ENCODE measurements around the gene SPAG5. TPM values are rescaled to one million over a fixed set of nuclear protein-coding genes. Genes with fewer than 3 reads are reported as not detected.

SPAG5 gene
- total and polyA plus RNA-seq, 2 experiments from 2014 or later: 20.5 to 27.0 TPM

DNA sequence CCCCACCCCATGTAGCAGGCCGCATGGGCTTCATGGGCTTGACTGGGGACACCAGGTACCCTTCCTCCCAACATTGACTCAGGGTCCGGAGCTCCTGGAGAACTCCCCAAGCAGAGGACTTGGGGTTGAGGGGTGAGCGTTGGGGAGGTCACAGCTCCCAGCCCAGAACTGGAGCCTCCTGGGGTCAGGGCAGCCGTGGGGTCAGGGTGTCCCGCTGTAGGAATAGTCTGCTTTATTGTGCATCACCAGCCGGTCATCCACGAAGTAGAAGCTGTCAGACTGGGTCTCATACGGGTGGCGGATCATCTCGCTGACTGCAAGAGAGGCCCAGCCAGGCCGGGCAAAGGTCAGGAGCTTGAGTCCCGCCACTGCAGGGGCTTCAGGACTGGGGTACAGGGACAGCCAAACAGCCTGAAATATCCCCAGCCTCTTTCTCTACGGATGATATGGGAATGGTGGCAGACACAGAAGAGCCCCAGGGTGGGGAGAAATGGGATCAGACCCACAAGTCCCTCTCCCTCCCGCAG, 51.7 kb downstream of the SPAG5 start:
- no peak overlapping the region for H3K27ac ChIP-seq
- no peaks in the 10 kb centered on the region for H3K9me2 ChIP-seq (ENCODE audit: insufficient read depth)
- H3K27me3 ChIP-seq (replicated peaks; ENCODE audit: insufficient read depth): no peaks in the 10 kb centered on the region
- H3K79me2 ChIP-seq (ENCODE audit: insufficient read depth): peaks cover 14% of the 10 kb centered on the region; the same call in 1 of the 2 replicates
- in situ Hi-C loops (cut with MboI): no loop called here
- no peaks in the 10 kb centered on the region for H3K9me3 ChIP-seq (ENCODE audit: low read depth)
- H3K4me1 ChIP-seq (ENCODE audit: insufficient read depth): no peaks in the 10 kb centered on the region
- no peak for TF ChIP-seq EZH2 (IDR thresholded peaks at IDR 0.05; ENCODE audit: insufficient read depth, poor library complexity, severe bottlenecking)
- TF ChIP-seq EZH2phosphoT487 (IDR thresholded peaks at IDR 0.05; ENCODE audit: insufficient read depth, low read depth): no peak
- H4K20me1 ChIP-seq (ENCODE audit: insufficient read depth): no peaks in the 10 kb centered on the region
- H3K9ac ChIP-seq: no peak overlapping the region
- 89% methylated on average over 14 of the region's 14 CpGs for WGBS, 2 experiments (ENCODE audit: low coverage in 1 of 2, low lambda C conversion rate in 2 of 2, missing lambda C conversion rate in 2 of 2)
- no peak overlapping the region for H3K4me2 ChIP-seq (ENCODE audit: unreplicated experiment)
- no peak for DNase-seq
- H2AFZ ChIP-seq: no peak overlapping the region
- H3F3A ChIP-seq (ENCODE audit: insufficient read depth): no peaks in the 10 kb centered on the region
- no peaks in the 10 kb centered on the region for H3K36me3 ChIP-seq (ENCODE audit: low read depth)
- no peak overlapping the region for H3K4me3 ChIP-seq

DNA sequence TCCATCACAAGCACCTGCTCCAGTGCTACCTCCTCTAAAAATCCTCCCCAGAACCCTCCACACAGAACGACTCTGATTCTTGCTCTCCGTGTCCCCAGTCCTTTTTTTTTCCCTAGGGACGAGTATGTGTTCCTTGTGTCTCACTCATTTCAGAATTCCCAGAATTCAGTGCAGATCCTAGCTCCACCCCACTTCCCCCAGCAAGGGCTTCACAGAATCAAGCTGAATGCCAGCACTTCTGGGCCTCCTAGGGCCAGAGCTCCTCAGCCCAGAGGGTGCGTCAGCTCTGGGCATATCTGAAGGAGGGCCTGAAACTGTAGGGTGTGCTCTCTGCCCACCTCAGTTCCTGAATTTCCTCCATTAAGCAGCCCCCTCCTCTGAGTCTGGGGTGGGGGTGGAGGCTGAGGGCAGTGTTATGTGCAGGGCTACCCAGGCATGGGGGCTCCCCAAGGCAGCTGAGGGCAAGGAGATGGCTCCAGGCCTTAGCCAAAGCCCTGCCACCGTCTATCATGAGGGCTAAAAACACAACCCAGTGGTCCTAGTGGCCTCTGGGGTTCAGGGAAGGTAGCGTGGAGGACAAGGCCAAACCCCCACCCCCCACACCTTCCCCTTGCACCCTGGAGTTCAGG, 52.9 kb downstream of the SPAG5 start:
- in situ Hi-C loops (cut with MboI): no loop called here
- no peaks in the 10 kb centered on the region for H4K20me1 ChIP-seq (ENCODE audit: insufficient read depth)
- H3F3A ChIP-seq (ENCODE audit: insufficient read depth): no peaks in the 10 kb centered on the region
- H3K79me2 ChIP-seq (ENCODE audit: insufficient read depth): peaks cover 3% of the 10 kb centered on the region; the same call in 1 of the 2 replicates
- no peak overlapping the region for H3K4me3 ChIP-seq
- DNase-seq: no peak
- H3K9ac ChIP-seq: no peak overlapping the region
- no peaks in the 10 kb centered on the region for H3K27me3 ChIP-seq (replicated peaks; ENCODE audit: insufficient read depth)
- H3K36me3 ChIP-seq (ENCODE audit: low read depth): no peaks in the 10 kb centered on the region
- H3K9me2 ChIP-seq (ENCODE audit: insufficient read depth): no peaks in the 10 kb centered on the region
- H2AFZ ChIP-seq: no peak overlapping the region
- no peaks in the 10 kb centered on the region for H3K9me3 ChIP-seq (ENCODE audit: low read depth)
- no peak overlapping the region for H3K27ac ChIP-seq
- H3K4me2 ChIP-seq (ENCODE audit: unreplicated experiment): no peak overlapping the region
- no peaks in the 10 kb centered on the region for H3K4me1 ChIP-seq (ENCODE audit: insufficient read depth)
- 67 to 70% methylated on average over 6 of the region's 6 CpGs for WGBS, 2 experiments (ENCODE audit: low coverage in 1 of 2, low lambda C conversion rate in 2 of 2, missing lambda C conversion rate in 2 of 2)
- TF ChIP-seq EZH2 (IDR thresholded peaks at IDR 0.05; ENCODE audit: insufficient read depth, poor library complexity, severe bottlenecking) (no peak), EZH2phosphoT487 (IDR thresholded peaks at IDR 0.05; ENCODE audit: insufficient read depth, low read depth) (no peak)

GRCh38 chr17:28545141-28545503, 53.7 kb downstream of the SPAG5 start:
- Histone ChIP-seq H3K4me3 (no peak overlapping the region), H3K9me2 (ENCODE audit: insufficient read depth) (no peaks in the 10 kb centered on the region), H3K4me1 (ENCODE audit: insufficient read depth) (no peaks in the 10 kb centered on the region), H3K9ac (no peak overlapping the region), H3K79me2 (ENCODE audit: insufficient read depth) (no peaks in the 10 kb centered on the region), H3K4me2 (ENCODE audit: unreplicated experiment) (no peak overlapping the region), H3K9me3 (ENCODE audit: low read depth) (no peaks in the 10 kb centered on the region), H3K27me3 (replicated peaks; ENCODE audit: insufficient read depth) (no peaks in the 10 kb centered on the region), H2AFZ (no peak overlapping the region), H4K20me1 (ENCODE audit: insufficient read depth) (no peaks in the 10 kb centered on the region), H3K27ac (no peak overlapping the region), H3K36me3 (ENCODE audit: low read depth) (no peaks in the 10 kb centered on the region), H3F3A (ENCODE audit: insufficient read depth) (no peaks in the 10 kb centered on the region)
- 55 to 68% methylated on average over 2 of the region's 2 CpGs for WGBS, 2 experiments (ENCODE audit: low coverage in 1 of 2, low lambda C conversion rate in 2 of 2, missing lambda C conversion rate in 2 of 2)
- no peak for TF ChIP-seq EZH2phosphoT487 (IDR thresholded peaks at IDR 0.05; ENCODE audit: insufficient read depth, low read depth)
- no peak for TF ChIP-seq EZH2 (IDR thresholded peaks at IDR 0.05; ENCODE audit: insufficient read depth, poor library complexity, severe bottlenecking)
- no peak for DNase-seq
- in situ Hi-C loops (cut with MboI): no loop called here

DNA sequence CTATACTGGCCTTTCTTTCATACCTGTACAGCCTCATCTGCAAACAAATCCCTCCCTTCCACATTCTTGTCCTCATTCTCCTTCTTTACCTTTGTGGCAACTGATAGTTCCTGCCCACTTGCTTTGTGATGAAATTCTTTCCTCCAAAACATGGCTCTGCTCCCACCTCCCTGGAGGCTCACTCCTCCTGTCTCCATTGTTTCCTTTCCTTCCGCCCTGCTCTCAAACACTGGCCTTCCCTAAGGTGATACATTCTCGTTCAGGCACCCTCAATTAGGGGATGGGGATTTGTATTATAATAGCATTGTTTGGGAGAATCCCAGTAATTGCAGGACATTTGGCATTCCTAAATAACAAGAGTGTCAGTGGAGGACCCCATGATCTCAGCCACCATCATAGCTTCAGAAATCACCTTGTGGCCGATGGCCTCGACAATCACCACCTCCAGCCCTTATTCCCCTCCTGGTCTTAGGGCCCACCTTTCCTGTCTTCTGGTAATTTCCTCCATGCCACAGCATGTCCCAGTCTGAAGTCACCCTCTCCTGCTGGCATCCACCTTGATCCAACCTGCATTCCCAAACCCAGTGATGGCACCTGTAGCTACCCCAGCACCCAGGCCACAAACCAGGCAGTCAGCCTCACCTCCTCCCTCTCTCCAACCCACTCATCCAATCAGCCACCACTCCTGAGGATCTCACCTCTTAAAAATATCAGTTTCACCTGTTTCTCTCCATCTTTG, 54.3 kb downstream of the SPAG5 start:
- Histone ChIP-seq H4K20me1 (ENCODE audit: insufficient read depth) (no peaks in the 10 kb centered on the region), H3K9me3 (ENCODE audit: low read depth) (no peaks in the 10 kb centered on the region), H3K4me1 (ENCODE audit: insufficient read depth) (no peaks in the 10 kb centered on the region), H3K9me2 (ENCODE audit: insufficient read depth) (no peaks in the 10 kb centered on the region), H3K27ac (no peak overlapping the region), H3K36me3 (ENCODE audit: low read depth) (no peaks in the 10 kb centered on the region), H3F3A (ENCODE audit: insufficient read depth) (no peaks in the 10 kb centered on the region), H3K27me3 (replicated peaks; ENCODE audit: insufficient read depth) (no peaks in the 10 kb centered on the region), H3K9ac (no peak overlapping the region), H3K4me3 (no peak overlapping the region), H3K4me2 (ENCODE audit: unreplicated experiment) (no peak overlapping the region), H2AFZ (no peak overlapping the region), H3K79me2 (ENCODE audit: insufficient read depth) (no peaks in the 10 kb centered on the region)
- no peak for DNase-seq
- TF ChIP-seq EZH2phosphoT487 (IDR thresholded peaks at IDR 0.05; ENCODE audit: insufficient read depth, low read depth): no peak
- no peak for TF ChIP-seq EZH2 (IDR thresholded peaks at IDR 0.05; ENCODE audit: insufficient read depth, poor library complexity, severe bottlenecking)
- in situ Hi-C loops (cut with MboI): no loop called here
- 87 to 91% methylated on average over 4 of the region's 4 CpGs for WGBS, 2 experiments (ENCODE audit: low coverage in 1 of 2, low lambda C conversion rate in 2 of 2, missing lambda C conversion rate in 2 of 2)
